Measurements from ENCODE around the gene IL17RD.
"Not testable (repeated sequence)": the region's sequence is repeated elsewhere in the genome, so short reads cannot be mapped to it uniquely, and the experiment has no call there.

Gene IL17RD

DNA sequence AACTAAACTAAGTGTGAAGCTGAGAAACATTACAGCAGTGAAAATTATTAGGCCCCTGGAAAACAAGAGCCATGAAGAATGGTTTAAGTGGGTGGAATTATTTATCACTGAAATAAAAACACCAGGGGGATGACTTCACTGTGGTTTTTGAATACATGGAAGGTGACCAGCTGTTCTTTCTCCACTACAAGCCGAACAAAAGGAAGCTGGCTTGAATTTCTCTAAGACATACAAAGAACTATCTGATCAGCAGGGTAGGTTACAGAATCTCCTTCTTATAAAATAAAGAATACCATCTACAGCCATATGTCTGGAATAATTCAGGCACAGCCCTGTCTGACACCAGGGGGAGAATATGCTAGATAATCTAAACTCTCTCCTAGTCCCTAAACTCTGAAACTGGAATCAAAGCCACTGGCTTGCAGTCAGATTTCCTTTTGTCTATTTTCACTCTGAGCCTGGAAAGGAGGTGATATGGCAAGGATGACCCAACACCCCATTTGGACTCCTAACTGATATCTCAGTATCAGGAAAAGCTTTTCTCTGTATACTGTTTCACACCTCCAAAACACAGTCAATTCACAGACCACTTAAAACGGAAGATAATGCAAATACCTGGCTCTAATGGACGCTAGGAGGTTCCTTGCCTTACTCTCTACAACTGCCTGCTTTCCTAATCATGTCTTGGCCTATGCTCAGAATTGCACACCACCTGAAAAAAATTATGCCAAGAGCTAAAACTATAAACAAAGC, 73.5 kb downstream of the IL17RD start:
- DNase-seq, result no peak

- no peak for DNase-seq
Measured at GRCh38 chr3:57089043-57089442, 76.1 kb downstream of the IL17RD start.

DNA sequence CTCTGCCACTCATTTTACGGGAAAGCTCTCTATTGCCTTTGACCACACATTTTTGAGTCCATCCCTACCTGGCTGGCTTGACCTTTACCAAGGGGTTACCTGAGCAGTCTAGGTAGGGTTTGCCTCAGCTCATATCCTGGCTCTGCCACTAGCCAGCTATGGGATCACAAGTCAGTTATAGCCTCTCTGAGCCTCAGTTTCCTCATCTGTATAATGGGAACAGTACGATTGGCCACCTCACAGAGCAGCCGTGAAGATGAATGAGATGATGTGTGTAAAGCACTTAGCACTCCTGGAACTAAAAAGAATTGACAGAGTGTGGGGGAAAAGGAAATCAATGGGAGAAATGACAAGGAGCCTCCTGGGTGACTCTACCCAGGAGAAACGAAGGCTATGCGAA, 76.7 kb downstream of the IL17RD start:
- no peak for DNase-seq

GRCh38 chr3:57087361-57088092, 77.6 kb downstream of the IL17RD start:
- no peak for DNase-seq

- DNase-seq, result no peak
Measured at GRCh38 chr3:57086201-57086600, 79.0 kb downstream of the IL17RD start.

GRCh38 chr3:57085211-57085610, 79.9 kb downstream of the IL17RD start:
- DNase-seq, result no peak

DNA sequence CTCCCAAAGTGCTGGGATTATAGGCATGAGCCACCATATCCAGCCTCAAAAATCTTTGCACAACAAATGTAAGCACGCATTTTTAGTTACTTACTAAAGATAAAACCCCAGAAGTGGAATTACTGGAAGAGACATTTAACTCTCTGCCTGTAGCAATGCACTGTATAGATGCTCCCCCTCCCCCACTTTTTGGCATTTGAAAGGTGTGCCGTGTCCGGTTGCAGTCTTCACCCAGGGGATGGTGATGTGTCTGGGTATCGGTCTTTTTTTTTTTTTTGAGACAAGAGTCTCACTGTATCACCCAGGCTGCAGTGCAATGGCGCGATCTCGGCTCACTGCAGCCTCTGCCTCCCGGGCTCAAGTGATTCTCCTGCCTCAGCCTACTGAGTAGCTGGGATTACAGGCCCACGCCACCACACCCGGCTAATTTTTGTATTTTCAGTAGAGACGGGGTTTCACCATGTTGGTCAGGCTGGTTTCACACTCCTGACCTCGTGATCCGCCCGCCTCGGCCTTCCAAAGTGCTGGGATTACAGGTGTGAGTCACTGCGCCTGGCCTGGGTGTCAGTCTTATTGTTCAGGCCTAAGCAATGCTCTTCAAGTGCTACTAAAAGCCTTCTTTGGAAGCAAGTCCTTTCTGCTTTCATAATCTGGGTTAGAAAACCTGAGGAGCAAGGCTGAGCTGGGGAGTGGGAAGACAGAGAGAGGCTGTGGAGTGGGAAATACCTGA, 81.7 kb downstream of the IL17RD start:
- DNase-seq, result not testable (repeated sequence)

DNA sequence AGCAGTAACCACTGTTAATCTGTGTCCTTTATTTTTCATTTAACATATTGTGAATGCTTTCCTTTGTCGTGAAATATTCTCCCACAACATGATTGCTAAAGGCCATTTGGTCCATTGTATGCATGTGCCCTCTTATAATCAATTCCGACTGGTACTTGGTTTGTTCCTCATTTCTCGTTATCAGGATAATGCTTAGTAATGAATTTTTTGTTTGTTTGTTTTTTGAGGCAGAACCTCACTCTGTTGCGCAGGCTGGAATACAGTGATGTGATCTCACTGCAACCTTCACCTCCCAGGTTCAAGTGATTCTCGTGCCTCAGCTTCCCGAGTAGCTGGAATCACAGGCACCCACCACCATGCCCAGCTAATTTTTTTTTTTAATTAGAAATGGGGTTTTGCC, 82.7 kb downstream of the IL17RD start:
- DNase-seq, result no peak

GRCh38 chr3:57081173-57081572, 84.0 kb downstream of the IL17RD start:
- no peak for DNase-seq

GRCh38 chr3:57080171-57080570, 85.0 kb downstream of the IL17RD start:
- no peak for DNase-seq

DNA sequence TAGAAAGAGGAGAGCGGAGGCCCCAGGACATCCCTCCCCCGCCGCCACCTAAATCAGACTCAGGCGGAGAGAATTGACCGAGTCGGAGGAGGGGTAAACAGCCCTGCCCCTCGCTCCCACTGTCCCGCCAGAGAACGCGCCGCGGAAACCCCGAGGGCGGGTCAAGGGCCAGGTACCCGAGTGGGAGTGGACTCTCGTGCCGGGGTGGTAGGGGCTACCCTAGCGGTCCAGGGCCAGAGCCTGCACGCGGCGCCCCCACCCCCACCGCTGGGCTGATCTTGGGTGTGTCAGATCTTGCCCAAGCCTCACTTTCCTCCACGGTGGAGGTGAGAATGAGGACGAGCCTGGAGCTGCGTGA, 85.7 kb downstream of the IL17RD start:
- no peak for DNase-seq

GRCh38 chr3:57078635-57079473, 86.3 kb downstream of the IL17RD start:
- DNase-seq, result no peak

- DNase-seq, result no peak
Measured at GRCh38 chr3:57078344-57078634, 86.9 kb downstream of the IL17RD start.

DNA sequence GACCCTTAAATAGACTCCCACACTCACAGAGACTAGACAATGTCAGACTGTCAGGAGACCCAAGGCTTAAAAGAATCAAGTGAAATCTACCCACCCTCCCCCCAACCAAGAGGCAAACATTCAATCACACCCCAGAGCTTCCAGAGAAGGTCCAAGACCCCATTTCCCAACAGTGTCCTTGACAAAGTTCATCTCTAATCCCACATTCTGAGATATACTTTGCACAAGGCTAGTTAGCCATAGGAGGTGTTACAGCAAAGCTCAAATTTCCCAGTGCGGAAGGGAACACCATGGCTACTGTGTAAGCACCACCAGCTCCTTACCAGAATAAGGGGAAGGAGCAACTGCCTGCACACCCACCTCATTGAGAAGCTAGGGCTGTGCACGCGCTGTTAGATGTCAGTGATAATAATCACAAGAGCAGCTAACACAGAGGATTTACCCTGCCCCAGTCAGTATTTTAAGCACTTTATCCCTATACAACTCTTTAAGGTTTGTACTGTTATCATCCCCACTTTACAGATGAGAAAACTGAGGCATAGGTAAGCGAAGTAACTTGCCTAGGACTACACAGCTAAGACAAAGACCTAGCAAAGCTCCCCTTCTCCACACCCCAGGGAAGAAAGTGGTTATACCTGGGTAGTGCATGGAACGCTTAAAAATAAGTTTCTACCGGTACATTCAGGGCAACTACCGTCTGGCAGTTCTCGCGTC, 87.4 kb downstream of the IL17RD start:
- DNase-seq, result no peak

- DNase-seq, result no peak
Measured at GRCh38 chr3:57076422-57076951, 88.7 kb downstream of the IL17RD start.

- no peak for DNase-seq
Measured at GRCh38 chr3:57074135-57074534, 91.0 kb downstream of the IL17RD start.

DNA sequence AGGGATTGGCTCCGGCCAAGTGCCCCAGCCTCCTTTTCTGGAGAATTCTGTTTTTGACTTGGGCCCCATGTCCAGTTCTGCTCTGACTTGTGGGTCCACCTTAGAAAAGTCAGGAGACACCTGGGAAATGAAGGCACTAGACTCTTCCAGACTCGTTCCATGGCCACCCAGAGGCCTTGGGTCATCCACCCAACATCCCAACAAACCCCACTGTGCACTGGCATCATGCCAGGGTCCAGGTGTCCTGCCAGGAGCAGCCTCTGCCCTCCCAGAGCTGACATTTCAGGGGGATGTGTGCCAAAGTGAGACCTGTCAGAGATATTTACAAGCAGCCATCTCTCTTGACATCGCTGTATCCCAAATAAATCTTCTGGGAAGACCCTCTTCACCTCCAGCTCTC, 91.5 kb downstream of the IL17RD start:
- DNase-seq, result no peak

DNA sequence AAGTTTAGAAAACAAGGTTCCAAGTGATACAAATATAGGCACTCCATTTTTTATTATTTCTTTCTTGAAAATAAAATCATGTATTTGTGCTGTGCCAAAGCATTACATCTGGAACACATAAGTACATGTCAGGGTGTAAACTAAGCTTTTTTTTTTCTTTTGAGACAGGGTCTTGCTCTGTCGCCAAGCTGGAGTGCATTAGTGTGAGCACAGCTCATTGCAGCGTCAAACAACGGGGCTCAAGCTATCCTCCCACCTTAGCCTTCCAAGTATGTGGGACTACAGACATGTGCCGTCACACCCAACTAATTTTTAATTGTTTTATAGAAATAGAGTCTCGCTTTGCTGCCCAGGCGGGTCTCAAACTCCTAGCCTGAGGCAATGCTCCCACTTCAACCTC, 95.7 kb downstream of the IL17RD start:
- DNase-seq, result no peak

DNA sequence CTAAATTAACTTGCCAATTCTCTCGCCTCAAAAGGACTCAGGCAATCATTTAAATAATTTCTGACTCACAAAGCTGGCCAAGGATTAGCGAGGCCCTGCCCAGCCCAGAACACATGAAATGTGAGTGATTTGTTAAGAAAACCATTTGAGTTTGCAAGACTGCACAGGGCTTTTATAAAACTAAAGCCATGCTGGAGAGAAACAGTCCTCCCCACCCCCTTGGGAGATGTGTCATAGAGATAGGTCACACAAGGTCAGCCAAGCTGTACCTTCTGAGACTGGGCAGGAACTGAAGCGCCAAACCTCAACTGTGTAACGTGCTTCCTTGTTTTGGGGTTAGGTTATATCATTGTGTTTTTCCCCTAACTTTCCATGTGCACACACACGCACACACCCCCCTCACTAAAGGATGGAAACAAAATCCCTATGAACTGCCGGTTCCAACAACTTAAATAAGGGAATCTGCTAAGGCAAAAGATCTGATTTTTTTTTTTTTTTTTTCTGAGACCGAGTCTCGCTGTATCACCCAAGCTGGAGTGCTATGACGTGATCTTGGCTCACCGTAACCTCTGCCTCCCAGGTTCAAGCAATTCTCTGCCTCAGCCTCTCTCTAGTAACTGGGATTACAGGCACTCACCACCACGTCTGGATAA, 96.6 kb downstream of the IL17RD start:
- no peak for DNase-seq

DNA sequence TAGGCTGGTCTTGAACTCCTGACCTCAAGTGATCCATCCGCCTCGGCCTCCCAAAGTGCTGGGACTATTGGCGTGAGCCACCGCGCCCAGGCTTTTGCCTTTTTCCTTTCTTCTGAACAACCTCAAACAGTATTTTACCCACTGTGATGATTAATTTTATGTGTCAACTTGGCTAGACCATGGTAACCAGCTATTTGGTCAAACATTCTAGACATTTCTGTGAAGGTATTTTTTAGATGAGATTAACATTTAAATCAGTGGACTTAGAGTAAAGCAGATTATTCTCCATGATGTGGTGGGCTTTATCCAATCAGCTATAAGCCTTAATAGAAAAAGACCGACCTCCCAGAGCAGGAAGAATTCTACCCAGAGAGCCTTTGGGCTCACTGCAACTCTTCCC, 98.7 kb downstream of the IL17RD start:
- no peak for DNase-seq

GRCh38 chr3:57065588-57065987, 99.6 kb downstream of the IL17RD start:
- no peak for DNase-seq

DNA sequence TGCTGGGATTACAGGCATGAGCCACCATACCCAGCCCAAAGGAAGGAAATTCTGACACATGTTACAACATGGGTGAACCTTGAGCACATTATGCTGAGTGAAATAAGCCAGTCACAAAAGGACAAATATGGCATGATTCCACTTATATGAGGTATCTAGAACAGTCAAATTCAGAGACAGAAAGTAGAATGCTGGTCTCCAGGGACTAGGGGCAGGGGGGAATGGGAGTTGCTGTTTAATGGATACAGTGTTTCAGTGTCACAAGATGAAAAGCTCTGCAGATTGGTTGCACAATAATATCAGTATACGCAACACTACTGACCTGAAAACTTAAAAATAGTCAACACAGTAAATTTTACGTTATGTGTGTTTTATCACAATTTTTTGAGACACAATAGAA, 100.6 kb downstream of the IL17RD start:
- no peak for DNase-seq

Measured in NCI-H187 treated with DMSO at 0.1 percent for 48 hours (cell line).